Endothelial cell (in vitro differentiated cells): Measurements from ENCODE around the gene ANKRD27. TPM values are rescaled to one million over a fixed set of nuclear protein-coding genes. Genes with fewer than 3 reads are reported as not detected.

Experiments used
- DNase-seq: peaks from one replicate; pipeline ENCODE4 v3.0.0; 2021; ENCODE audit warnings: low spot score
- H3K27ac Mint-ChIP-seq: one replicate; pipeline ENCODE4 v1.8.0; 2021; ENCODE audit warnings: mixed read lengths, inconsistent platforms; ENCODE audit not compliant: unreplicated experiment
- H3K27me3 Mint-ChIP-seq: one replicate; pipeline ENCODE4 v1.8.0; 2021; ENCODE audit warnings: mild to moderate bottlenecking, moderate library complexity, mixed read lengths, inconsistent platforms; ENCODE audit not compliant: unreplicated experiment
- H3K36me3 Mint-ChIP-seq: one replicate; pipeline ENCODE4 v1.8.0; 2021; ENCODE audit warnings: mild to moderate bottlenecking, low read depth, mixed read lengths, inconsistent platforms; ENCODE audit not compliant: unreplicated experiment
- H3K4me1 Mint-ChIP-seq: one replicate; pipeline ENCODE4 v1.8.0; 2021; ENCODE audit warnings: mild to moderate bottlenecking, mixed read lengths, inconsistent platforms; ENCODE audit not compliant: unreplicated experiment
- H3K4me3 Mint-ChIP-seq: one replicate; pipeline ENCODE4 v1.8.0; 2021; ENCODE audit warnings: mild to moderate bottlenecking, mixed read lengths, inconsistent platforms; ENCODE audit not compliant: unreplicated experiment
- H3K9me3 Mint-ChIP-seq: one replicate; pipeline ENCODE4 v1.8.0; 2021; ENCODE audit warnings: mixed read lengths, inconsistent platforms; ENCODE audit not compliant: unreplicated experiment
- CTCF ChIP-seq: fragments of 200-600 bp; sonication (generic); IDR thresholded peaks from one replicate; pipeline ENCODE4 v1.5.0; 2021; ENCODE audit warnings: antibody characterized with exemption; ENCODE audit not compliant: unreplicated experiment
- total RNA-seq: library from RNA; stranded (reverse); fragmentation: NEBNext Ultra II Directional; extraction: Animal tissue kit (Norgen Biotek cat#: 25700); gene quantifications from one replicate; pipeline ENCODE4 v1.2.1, GENCODE V29; 2021; ENCODE audit not compliant: unreplicated experiment

Gene ANKRD27
- total RNA-seq, 1 donor from 2014 or later, result 20.8 TPM

DNA sequence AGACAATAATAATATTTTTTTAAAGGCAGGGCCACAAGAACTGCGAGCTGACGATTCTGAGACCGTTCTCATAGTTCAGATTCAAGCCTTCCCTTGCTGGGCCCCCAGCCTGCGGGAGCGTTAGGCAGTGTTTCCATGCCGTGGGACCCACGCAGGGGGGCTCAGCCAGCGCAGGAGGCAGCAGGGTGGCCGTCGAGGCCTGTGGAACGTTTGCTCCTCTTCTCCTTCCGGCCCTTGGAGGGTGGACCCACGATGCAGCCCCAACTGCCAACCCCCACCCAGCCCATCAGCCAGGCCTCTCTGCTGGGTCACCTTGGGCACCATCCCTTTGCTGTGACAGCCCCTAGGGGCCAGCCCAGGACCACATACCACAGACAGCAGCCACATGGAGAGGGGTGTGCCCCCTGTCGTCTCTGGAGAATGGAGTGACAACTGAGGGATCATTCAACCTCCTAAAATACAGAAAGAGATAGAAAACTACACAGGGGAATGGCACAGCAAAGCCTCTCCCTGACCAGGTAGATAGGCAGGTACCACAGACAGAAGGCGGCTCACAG is 47.2 kb downstream of the ANKRD27 start:
- H3K9me3 Mint-ChIP-seq, result no peaks in the 10 kb centered on the region
- no peak for TF ChIP-seq CTCF
- H3K27ac Mint-ChIP-seq, result no peak overlapping the region
- no peak overlapping the region for H3K4me3 Mint-ChIP-seq
- H3K36me3 Mint-ChIP-seq, result peaks cover 9% of the 10 kb centered on the region
- DNase-seq, result no peak
- H3K27me3 Mint-ChIP-seq, result no peaks in the 10 kb centered on the region
- no peaks in the 10 kb centered on the region for H3K4me1 Mint-ChIP-seq

DNA sequence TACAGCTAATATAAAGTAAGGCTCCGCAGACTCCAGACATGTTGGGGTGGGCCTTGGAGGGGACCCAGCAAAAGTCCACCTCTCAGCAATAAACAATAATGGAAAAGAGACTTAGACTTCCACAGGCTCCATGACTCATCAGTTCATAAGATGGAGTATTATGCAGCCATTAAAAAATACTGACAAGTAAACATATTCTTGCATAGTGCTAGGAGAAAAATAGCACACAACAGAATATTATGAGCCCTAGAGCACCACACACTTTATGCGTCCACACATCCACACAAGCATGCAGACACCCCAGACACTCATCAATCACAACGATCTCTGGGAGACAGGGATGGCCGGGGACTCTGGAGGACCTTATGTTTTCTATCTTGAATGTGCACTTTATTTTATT is 48.0 kb downstream of the ANKRD27 start:
- H3K4me1 Mint-ChIP-seq, result no peaks in the 10 kb centered on the region

DNA sequence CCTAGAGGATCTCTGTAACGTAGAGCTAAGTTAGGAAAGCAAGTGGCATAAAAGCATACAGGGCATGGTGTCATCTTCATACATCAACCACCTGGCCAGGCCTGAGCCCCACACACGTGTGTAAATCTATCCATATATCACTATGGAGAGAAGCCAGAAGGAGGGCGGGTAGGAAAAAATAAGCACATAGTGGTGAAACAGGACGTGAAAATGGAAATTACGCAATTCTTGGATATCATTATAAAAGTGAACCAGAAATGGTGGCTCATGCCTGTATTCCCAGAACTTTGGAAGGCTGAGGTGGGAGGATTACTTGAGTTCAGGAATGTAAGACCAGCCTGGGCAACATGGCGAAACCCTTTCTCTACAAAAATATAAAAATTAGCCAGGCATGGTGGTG is 50.6 kb downstream of the ANKRD27 start:
- Mint-ChIP-seq H3K4me3 (no peak overlapping the region), H3K9me3 (no peaks in the 10 kb centered on the region), H3K36me3 (peaks cover 22% of the 10 kb centered on the region), H3K27ac (peak overlapping the region; percentile 36), H3K27me3 (peaks cover 2% of the 10 kb centered on the region), H3K4me1 (no peaks in the 10 kb centered on the region)
- DNase-seq, result no peak
- TF ChIP-seq CTCF, result no peak

More for the DNA sequence above, 48.0 kb downstream of the ANKRD27 start:
- no peak for TF ChIP-seq CTCF
- Mint-ChIP-seq H3K27me3 (no peaks in the 10 kb centered on the region), H3K36me3 (peaks cover 16% of the 10 kb centered on the region), H3K9me3 (no peaks in the 10 kb centered on the region), H3K4me3 (no peak overlapping the region), H3K27ac (no peak overlapping the region)
- no peak for DNase-seq

DNA sequence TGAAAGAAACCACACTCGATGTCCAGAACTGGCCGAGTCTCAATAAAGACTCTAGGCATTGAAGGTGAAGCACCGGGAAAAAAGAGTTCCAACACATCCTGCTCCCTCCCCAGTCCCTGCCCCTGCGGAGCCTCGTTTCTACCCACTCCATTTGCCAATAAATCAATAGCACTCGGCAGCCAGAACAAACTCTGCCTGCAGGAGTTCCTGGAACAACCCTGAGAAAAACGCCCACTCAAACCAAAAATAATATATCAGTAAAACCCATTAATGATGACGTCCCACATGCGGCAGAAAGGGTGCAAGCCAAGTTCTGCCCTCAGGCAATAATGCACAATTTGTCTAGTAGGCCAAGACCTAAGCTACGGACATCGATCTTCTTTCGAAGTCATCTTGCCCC is 53.0 kb downstream of the ANKRD27 start:
- H3K4me3 Mint-ChIP-seq, result no peak overlapping the region
- no peaks in the 10 kb centered on the region for H3K9me3 Mint-ChIP-seq
- H3K27me3 Mint-ChIP-seq, result peaks cover 2% of the 10 kb centered on the region
- no peak for TF ChIP-seq CTCF
- H3K27ac Mint-ChIP-seq, result no peak overlapping the region
- no peak for DNase-seq
- H3K4me1 Mint-ChIP-seq, result no peaks in the 10 kb centered on the region
- H3K36me3 Mint-ChIP-seq, result peaks cover 29% of the 10 kb centered on the region

- H3K27ac Mint-ChIP-seq, result no peak overlapping the region
- no peak overlapping the region for H3K4me3 Mint-ChIP-seq
- H3K4me1 Mint-ChIP-seq, result no peaks in the 10 kb centered on the region
- H3K27me3 Mint-ChIP-seq, result peaks cover 2% of the 10 kb centered on the region
- TF ChIP-seq CTCF, result no peak
- no peak for DNase-seq
- H3K36me3 Mint-ChIP-seq, result peaks cover 33% of the 10 kb centered on the region
- H3K9me3 Mint-ChIP-seq, result no peaks in the 10 kb centered on the region
Measured at GRCh38 chr19:32619051-32619685, 55.8 kb downstream of the ANKRD27 start.
